GM12875 (cell line): ENCODE measurements around the gene ADGRG2.

Experiments
- H3K4me3 ChIP-seq: one replicate; pipeline ENCODE4 v1.5.1; 2011; ENCODE audit warnings: low read depth, low read length, control low read depth
- CTCF ChIP-seq: IDR thresholded peaks from 2 replicates; pipeline ENCODE4 v1.5.1; 2011; ENCODE audit warnings: low read depth, mild to moderate bottlenecking, control low read depth, inconsistent platforms, low read length, moderate library complexity, borderline replicate concordance; ENCODE audit not compliant: insufficient read depth

Gene ADGRG2

GRCh38 chrX:19133784-19134183, 11.5 kb upstream of the ADGRG2 start:
- no peak overlapping the region for H3K4me3 ChIP-seq
- no peak for TF ChIP-seq CTCF

GRCh38 chrX:19133231-19133630, 11.0 kb upstream of the ADGRG2 start:
- no peak for TF ChIP-seq CTCF
- H3K4me3 ChIP-seq: no peak overlapping the region

DNA sequence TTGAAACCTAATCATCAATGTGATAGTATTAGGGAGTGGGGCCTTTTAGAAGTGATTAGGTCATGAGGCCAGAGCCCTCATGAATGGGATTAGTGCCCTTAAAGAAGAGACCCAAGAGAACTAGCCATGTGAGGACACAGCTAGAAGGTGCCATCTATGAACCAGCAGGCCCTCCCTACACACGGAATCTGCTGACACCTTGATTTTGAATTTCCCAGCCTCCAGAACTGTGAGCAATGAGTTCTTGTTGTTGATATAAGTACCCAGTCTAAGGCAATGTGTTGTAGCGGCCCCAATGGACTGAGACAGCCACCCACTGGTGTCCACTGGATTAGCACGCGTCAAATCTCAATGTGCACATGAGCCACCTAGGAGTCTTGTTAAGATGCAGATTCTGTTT, 8.4 kb upstream of the ADGRG2 start:
- H3K4me3 ChIP-seq: no peak overlapping the region
- TF ChIP-seq CTCF: no peak

- TF ChIP-seq CTCF: no peak
- no peak overlapping the region for H3K4me3 ChIP-seq
Observed at GRCh38 chrX:19129694-19130093, 7.4 kb upstream of the ADGRG2 start.

DNA sequence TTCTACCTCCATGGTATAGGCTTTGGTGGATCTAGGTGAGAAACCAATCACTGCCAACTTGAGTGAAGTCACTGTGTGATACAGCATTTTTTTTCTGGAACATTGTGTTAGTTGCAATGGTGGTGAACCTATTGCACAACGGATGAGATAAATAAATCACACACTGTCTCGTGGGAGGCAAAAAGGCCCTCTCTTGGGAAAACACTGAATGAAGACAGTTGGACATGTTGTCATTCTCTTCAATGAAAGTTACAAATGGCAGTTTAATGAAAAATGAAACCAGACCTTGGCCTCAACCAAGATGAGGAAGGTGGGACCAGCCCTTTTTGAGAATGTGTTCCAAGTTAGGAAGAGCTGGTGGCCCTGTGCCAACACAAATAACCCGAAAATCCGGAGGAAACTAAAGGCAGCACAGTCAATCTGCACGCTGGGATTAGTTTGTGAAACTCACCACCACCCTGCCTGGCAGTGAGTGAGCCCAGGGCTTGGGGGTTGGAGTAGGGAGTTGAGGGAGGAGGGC, 5.4 kb upstream of the ADGRG2 start:
- no peak overlapping the region for H3K4me3 ChIP-seq
- no peak for TF ChIP-seq CTCF

DNA sequence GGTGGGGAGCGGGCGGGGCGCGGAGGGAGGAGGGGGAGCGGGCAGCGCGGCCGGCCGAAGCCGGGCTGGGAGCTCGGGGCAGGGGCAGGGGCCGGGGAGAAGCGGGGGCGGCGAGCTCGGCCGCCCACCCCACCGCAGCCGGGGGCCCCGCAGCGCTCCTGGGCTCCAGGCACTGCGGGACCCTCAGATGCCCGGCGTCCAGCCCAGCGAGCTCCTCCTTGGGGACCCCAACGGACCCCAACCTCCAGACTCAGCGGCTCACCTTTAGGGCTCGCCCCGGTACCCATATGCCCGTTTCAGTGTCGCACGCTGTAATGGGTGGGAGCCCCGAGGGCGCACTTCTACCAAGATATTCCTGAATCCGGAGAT, 357 bp upstream of the ADGRG2 start:
- H3K4me3 ChIP-seq: no peak overlapping the region
- TF ChIP-seq CTCF: no peak

GRCh38 chrX:19121466-19121865, 802 bp downstream of the ADGRG2 start:
- no peak for TF ChIP-seq CTCF
- H3K4me3 ChIP-seq: no peak overlapping the region
